LoVo (cell line): Measurements from ENCODE around the gene KDM4C.

Experiments used
- DNase-seq: peaks from one replicate; pipeline ENCODE4 v3.0.0-alpha.2; 2016; ENCODE audit warnings: low spot score

The KDM4C gene

GRCh38 chr9:7211657-7212056, 453.9 kb downstream of the KDM4C start:
- no peak for DNase-seq

GRCh38 chr9:7212101-7212500, 454.3 kb downstream of the KDM4C start:
- DNase-seq, result no peak

- DNase-seq, result no peak
Measured at GRCh38 chr9:7216004-7216841, 458.4 kb downstream of the KDM4C start.

- DNase-seq, result no peak
Measured at GRCh38 chr9:7223981-7224380, 466.2 kb downstream of the KDM4C start.
